GM18499 (cell line): ENCODE data around the gene C5.

Experiments used
- ATAC-seq: cut with Tn5 transposase; IDR thresholded peaks from one replicate; pipeline ENCODE4 v1.9.1; 2021; ENCODE audit warnings: moderate number of reproducible peaks; ENCODE audit not compliant: insufficient read depth, unreplicated experiment

C5 gene

DNA sequence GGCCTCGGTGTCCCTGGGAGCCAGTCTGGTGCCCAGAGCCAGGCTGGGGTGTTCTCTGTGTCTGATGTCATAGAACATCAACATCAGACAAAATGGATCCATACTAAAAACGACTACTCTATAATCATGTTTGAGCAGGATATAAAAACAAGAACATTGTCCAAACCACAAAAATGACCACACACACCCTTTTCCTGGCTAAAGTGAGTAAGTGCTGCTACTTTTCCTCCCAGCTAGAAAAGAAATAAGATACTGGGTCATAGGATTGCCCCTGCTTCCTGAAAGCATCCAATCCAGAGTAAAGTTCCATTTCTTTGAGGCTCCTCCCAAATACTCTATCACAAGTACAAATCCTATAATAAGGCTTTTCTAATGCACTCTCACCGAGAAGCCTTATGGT lies 103.8 kb downstream of the C5 start:
- no peak for ATAC-seq

DNA sequence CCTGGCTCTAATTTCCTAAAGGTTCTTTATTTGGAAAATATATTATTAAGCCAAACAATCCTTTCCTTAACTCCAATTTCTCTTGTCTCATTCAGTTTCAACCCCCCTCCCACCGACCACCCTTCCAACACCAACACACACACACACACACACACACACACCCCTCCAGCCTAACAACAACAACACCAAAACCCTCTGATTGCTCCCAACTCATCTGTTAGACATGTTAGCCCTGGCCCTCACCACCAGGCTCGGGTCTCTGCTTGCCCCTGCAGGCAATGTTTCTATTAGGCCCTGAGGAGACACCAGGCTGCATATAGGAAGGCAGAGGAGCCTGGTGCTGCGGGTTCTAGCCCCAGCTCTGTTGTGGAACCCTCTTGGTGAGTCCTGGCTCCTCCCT lies 105.1 kb downstream of the C5 start:
- ATAC-seq: no peak

DNA sequence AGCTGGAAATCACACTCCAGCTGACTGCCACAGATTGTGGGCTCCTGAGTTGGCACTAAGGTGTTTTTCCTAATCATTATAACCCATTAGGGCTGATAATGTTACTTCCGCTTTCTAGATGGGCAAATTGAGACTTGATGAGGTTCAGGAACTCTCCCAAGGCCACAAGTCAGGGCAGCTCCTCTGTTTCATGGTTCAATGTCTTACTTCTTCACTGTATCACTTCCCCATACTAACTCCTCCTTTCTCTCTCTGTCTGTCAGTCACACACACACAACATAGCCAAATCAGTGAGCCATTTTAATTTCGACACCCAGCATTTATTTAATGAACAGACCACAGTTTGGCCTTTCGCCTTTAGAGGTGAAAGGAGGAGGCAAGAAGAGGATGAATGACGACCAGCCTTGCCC lies 105.6 kb downstream of the C5 start:
- peak; percentile 91 for ATAC-seq

DNA sequence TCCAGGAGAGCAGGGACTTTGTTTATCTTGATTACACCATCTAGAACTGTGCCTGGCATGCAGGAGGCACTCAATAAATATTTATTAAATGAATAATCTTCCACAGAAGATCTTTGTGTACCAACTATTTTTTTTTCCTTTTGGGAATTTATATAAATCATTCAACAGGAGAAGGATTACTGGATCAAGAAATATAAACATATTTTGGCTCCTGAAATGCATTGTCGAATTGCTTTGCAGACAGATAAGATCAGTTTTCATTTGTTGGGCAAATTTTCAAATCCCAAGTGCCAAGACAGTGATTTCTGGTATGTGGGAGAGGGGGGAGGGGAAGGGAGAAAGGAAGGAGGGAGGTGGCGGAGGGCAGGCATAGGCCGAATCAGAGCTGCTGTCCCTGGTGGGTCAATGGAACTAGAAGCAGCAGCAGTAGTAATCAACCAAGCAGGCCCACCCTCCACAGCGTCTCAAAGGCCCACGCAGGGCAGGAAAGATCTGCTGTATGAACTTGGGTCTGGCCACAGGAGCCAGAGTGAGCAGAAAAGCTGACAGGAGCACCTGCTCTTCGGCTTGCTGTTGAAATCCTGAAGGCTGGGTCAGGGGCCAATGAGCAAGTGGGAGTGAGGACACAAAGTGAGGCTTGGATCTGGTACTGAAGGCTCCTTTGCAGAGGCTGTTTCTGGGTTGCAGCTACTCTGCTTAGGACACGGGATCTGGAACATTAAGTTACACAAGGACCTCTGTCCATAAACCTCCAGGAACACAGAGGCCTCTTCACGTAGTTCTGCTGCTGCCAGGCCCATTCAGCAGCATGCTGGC lies 107.7 kb downstream of the C5 start:
- ATAC-seq: no peak

DNA sequence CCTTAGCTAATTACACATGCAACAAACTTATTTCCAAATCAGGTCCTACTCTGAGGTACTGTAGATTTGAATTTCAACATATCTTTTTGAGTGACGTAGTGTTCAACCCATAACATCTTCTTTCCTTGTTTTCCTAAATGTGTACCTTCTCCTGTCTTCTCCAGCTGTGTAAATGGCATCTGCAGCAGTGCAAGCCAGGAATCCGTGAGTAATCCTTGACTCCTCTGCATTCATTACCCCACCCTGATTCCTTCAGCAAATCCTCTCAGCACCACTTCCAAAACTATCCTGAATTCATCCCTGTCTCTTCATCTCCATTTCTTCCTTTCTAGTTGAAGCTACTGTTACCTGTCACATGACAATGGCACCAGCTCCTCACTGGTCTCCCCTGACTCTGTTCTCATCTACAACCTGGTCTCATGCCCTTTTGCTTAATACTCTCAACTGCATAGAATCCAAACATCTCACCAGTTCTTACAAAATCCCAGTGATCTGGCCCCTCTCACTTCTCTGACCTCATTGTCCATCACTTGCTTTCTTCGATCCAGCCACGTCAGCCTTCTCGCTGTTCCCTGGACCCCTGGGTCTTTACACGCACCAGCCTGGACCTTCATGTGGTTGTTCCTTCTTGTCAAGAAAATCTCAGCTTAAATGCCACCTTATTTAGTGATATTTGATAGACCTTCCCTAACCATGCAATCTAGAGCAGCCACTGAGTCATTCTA lies 108.9 kb downstream of the C5 start:
- no peak for ATAC-seq

DNA sequence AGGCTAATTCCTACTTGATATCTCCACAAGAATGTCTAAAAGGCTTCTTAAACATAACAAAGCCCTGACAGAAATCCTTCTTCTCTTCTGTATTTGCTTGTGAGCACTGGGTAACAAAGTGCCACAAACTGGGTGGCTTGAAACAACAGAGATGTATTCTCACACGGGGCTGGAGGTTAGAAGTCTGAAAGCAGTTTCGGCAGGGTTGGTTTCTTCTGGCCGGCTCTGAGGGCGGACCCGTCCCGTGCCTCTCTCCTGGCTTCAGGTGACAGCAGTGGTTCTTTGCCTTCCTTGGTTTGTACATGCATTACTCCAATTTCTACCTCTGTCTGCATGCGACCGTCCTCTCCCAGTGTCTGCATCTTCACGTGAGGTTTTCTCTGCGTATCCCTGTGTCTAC lies 109.5 kb downstream of the C5 start:
- ATAC-seq: no peak

DNA sequence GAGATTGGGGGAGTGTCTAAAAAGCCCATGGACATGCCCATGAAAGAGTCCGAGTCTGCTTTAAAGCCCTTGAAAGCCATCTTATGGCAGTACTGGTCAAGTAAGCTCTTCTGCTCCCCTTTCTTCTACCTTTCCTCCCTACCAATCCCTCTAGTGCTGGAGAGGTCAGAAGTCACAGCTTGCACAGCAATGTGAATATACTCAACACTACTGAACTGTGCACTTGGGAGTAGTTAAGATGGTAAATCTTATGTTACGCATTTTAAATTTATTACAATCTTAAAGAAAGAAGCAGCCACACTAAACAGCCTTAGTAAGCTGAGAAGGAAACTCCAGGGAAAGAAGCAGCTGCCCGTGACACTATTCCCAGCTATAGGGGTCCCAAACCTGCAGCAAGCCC lies 111.2 kb downstream of the C5 start:
- no peak for ATAC-seq

DNA sequence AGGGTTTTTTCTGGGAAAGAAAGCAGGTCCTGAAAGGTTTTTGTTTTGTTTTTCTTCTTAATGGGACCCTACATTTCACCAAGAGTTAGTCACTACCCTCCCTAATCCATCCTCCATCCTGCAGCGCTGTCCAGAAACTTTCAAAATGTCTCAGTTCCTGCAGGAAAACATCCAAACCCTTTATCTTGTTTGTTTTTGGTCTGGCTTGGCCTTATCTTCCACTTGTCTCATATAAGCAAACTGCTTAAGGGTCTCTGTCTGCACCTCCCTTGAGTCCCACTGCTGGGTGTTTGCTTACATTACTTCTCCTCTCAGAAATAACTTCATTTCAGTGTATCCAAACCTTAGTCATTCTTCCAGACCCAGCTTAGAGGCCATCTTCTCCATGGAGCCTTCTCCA lies 112.5 kb downstream of the C5 start:
- ATAC-seq: no peak

DNA sequence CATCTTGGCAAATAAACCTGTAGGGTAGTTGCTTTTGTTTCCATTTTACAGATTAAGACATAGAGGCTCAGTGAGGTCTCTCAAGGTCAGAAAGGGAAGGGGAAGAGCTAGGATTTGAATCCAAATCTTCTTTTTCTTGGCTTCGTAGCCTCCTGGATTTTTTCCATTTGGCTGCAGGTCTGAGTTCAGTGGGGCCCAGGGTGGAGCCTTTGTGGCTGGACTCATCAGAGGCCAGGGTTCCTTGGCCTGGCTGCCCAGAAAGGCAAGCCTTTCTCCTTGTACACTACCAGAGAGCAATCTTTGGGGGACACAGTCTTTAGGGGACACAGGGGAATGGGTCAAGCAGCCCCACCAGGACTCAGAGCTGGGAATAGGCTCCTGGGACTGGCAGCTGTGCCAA lies 112.9 kb downstream of the C5 start:
- no peak for ATAC-seq

DNA sequence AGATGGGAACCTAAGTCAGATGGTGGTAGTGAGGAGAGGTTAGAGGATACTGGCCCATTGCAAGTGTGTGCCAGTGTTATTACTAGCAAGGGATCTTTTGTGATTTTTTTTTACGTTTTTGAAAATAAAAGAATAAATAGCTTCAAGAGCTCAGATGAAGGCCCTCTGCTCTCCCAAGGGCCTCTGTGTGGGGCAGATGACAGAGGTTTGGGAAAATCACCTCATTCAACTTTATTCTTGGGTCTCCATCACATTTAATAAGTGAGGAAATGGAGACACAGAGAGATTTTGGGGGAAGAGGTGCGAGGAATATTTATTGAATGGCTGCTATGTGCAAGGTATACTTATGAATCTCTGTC lies 113.3 kb downstream of the C5 start:
- no peak for ATAC-seq

DNA sequence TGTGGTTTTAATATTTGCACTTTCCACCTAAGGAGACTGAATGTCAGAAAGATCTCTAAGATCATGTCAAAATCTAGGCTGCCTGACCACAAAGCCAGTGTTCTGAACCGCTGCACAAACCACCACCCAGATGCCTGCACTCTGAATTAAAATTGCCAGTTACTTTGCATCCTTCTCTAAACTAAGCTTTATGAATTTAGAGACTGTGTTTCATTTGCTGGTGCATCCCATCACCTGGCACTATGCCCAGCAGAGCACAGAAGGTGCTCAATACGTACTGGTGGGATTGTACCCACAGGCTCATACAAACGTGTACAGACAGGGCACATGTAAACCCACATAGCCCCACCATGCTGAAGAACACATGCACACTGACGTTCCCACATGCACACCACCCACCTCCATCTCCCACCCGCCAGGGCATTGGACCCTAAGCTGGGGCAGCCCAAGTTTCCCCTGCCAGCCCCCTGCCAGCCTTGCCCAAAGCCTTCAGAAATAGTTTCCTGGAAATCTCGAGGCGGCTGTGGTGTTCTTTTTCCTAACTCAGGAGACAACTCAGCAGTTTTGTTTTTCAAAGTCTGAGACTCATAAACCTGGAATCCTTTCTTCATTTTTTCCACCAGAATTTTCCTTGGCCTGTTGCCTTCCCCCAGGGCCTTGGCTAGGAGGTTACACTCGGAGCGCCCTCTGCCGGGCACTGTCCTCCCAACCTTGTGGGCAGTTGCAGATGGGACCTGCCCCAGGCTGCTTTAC lies 113.9 kb downstream of the C5 start:
- ATAC-seq: no peak

DNA sequence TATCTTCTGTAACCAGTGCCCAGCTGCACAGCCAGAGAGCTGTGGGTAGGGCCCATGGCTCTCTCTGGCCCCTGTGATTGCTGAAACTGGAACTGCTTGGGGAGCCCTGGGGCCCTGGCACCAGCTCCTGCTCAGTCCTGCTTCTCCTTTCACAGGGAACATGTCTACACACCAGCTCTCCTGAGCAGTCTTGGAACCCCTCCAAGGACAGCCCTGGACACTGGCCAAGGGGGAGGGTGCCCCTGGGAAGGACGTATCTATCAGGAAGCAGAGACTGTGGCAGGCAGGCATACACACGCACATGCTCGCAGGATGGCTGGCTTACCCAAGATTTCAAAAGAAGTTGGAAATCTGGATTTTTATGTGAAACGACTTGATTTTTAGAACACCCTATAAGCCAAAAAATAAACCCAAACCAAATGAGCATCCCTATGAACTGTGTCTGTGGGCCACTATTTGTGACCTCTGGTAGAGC lies 114.7 kb downstream of the C5 start:
- no peak for ATAC-seq

DNA sequence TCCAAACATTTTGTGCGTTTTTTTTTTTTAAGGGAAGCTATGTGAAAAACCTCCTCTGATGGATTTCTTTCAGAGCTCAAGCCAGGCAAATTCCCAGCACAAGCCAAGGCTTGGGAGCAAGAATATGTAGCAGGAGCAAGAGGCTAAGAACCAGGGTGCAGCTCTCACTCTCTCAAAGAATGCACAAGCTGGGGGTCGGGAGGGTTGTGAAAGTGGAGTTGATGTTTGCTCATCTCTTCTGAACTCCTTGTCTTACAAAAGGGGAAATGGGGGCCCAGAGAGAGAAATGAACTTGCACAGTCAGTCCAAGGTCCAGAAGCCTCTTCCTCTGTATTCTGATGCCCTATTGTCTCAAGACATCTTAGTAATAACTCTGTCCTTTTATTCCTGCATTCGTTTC lies 115.8 kb downstream of the C5 start:
- ATAC-seq: no peak

DNA sequence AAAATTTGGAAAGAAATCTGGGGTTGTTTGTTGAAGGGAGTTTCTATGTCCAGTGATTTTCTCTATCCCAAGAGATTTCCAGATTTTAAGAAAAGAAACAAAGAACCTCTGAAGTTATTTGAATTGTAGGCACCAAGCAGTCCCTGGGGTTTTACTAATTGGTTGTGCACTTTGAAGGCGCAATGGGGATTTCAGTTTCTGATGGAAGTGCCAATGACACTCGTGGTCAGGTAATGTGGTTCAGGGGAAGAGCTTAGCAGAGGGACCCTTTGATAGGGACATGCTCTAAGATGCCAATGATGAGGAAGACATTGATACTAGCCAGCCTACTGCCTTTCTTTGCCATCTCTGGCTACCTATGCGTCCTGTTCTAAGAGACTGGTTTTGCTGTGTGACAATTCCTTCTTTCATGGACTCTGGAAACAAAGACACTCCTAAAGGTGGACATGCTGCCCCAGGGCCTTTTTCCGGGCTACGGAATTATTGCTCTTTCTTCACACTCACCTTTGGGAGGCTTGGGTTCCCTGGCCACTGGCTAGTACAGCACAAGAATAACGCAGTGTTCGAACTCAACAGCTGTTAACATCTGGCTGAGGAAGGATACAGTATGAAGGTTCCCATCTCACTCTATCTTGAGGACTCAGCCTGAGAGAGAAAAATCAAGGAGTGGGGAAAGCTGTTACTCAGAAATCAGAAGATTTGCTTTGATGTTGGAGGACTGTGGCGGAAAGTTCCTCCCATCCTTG lies 116.6 kb downstream of the C5 start:
- ATAC-seq: no peak

DNA sequence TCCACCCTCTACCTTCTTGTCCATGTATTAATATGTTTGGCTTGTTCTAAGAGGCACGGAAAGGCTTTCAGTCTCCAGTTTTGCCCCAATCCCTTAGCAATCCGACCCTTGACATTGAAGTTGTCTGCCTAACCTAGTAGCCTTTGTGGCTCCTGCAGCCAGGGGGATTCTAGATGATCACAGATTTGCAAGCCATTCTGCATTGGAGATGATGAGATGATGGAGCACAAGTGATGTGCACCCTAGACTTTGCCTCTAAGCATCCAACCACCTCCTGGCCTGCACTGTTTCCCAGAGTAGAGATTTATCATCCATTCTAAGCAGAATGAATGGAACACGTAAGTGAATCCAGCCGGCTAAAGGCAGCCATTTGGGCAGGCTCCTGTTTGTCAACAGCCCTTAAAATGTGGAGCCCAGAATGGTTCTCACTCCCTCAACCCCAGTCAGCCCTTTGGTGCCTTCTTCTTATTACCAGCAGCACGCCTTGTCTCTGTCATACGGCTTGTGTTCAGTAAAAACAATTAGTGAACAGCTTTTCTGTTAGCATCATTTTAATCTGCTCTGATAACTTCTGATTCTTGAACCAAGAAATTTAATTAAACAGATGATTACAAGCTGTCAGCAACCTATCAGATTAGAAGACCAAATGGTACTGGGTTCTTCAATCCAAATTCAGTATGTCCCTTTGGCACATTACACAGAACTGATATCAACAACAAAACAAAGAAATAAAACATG lies 117.8 kb downstream of the C5 start:
- ATAC-seq: no peak

DNA sequence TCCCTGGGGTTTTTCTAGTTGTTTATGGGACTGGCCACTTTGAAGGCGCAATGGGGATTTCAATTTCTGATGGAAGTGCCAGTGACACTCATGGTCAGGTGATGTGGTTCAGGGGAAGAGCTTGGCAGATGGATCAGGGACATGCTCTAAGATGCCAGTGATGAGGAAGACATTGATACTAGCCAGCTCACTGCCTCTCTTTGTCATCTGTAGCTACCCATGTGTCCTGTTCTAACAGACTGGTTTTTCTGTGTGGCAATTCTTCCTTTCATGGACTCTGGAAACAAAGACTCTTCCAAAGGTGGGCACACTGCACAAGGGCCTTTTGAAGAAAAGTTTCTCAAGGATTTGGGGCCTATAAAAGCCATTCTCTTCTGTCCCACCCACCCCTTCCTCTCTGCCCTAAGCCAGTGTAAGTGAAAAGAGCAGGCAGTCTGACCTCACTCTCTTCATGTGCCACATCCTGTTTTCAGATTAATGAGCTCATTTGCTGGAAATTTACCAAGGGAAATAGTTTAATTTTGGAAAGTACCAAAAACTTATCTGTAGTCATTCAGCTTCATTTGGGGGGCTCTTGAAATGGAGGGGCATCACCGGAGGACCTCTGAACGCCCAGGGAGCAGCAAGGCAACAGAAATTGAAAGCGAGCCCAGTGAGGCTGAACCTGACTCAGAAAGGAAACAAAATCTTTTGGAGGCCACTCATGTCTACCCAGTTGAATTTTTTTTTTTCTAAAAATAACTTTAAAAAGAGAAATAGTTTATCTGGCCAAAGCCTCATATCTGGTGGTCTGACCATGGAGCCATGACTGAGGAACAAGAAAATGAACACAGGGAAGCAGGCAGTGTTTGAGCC lies 118.6 kb downstream of the C5 start:
- peak; percentile 36 for ATAC-seq

DNA sequence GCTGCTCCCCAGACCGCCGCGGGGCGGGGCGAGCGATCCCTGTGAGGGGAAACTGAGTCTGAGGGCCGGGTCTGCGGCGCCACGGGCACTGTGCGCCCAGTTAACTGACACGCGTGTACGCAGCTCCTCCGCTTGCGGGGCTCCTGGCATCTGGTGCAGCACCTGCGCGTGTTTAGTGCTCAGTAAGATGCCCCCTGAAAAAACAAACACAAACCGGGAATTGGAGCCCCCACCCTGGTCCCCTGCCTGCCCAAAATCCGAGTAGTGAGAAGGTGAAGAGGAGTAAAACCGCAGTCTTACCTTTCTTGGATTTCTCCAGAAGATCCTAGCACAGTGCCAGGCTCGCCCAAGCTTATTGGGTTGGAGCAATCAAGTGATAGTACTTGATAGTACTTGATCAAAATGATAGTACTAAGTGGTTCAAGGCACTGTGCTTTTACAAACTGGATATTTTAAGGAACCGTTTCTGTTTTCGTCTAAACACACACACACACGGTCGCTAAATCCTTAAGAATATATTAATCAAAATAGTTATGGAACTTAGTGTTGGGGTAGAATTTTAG lies 120.8 kb downstream of the C5 start:
- no peak for ATAC-seq

DNA sequence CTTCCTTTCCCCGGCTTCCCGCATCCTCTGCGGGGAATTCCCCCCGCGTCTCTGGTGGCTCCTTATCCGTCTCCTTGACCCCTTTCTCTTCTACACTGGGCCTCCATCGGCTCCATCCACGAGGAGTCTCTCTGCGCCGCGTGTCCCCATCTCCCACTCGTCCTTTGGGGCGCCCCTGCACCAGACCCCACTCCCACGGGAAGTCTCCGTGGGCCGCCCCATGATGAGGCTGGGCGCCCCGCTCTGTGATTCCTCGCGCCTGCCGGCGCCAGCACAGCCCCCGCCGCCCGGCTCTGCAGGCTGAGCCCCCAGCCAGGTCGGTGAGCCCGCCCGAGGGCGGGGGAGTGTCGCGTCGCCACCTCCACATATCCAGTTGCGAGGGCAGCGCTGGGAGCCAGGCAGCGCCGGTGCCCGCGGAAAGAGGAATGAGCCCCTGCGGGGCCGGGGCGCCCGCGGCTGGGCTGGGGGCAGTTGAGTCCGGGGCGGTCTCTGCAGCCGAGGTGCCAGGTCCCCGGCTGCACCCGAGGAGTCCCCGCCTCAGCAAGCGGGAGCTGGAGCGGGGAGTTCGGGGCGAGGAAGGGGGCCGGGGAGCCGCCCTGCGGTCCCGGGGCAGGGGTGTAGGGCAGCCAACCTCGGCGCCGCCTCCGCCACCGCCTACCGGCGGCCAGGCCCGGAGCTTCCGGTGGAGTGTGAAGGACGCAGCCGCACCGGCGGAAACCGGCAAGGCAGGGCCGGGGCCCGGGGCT lies 121.4 kb downstream of the C5 start:
- no peak for ATAC-seq
